ENCODE measurements around the gene LZTS3.
A peak's percentile ranks its signal among the peaks of the same experiment; 100 is the strongest.

The LZTS3 gene

GRCh38 chr20:3172933-3173609 lies at the start of gene LZTS3:
Gene LZTS3, minus strand, starts transcription at chr20:3173549. Its CDS starts 6,386 bp downstream, at chr20:3167163.
- DNase-seq, result peak; percentile 67 to 72

- no peak for DNase-seq
Observed at GRCh38 chr20:3221398-3222226, 48.3 kb upstream of the LZTS3 start.

GRCh38 chr20:3218307-3218988 lies 45.1 kb upstream of the LZTS3 start:
- DNase-seq, result peak; percentile 39 to 66

- DNase-seq, result peak in 1 of 2 donors; percentile 30
Observed at GRCh38 chr20:3215359-3215917, 42.1 kb upstream of the LZTS3 start.

GRCh38 chr20:3213226-3213625 lies 39.9 kb upstream of the LZTS3 start:
- no peak for DNase-seq

- no peak for DNase-seq
Observed at GRCh38 chr20:3210346-3210745, 37.0 kb upstream of the LZTS3 start.

- peak; percentile 37 to 47 for DNase-seq
Observed at GRCh38 chr20:3209946-3210317, 36.6 kb upstream of the LZTS3 start.

- peak; percentile 53 to 63 for DNase-seq
Observed at GRCh38 chr20:3209257-3209945, 36.1 kb upstream of the LZTS3 start, which contains the start of gene ITPA. Gene ITPA, plus strand, starts transcription at chr20:3209498. Its CDS starts 54 bp downstream, at chr20:3209552.

- DNase-seq, result peak in 1 of 2 donors; percentile 30
Observed at GRCh38 chr20:3208786-3209256, 35.5 kb upstream of the LZTS3 start.

- DNase-seq, result peak; percentile 75 to 99
Observed at GRCh38 chr20:3204124-3204794, 30.9 kb upstream of the LZTS3 start, which contains the start of gene DDRGK1. Gene DDRGK1, minus strand, starts transcription at chr20:3204682. Its CDS starts 55 bp downstream, at chr20:3204627.

- DNase-seq, result no peak
Observed at GRCh38 chr20:3203315-3204123, 30.2 kb upstream of the LZTS3 start.

- DNase-seq, result no peak
Observed at GRCh38 chr20:3202965-3203314, 29.6 kb upstream of the LZTS3 start.

GRCh38 chr20:3199976-3200755 lies 26.8 kb upstream of the LZTS3 start:
- DNase-seq, result no peak

GRCh38 chr20:3199206-3199605 lies 25.9 kb upstream of the LZTS3 start:
- DNase-seq, result no peak

GRCh38 chr20:3195590-3196237 lies 22.4 kb upstream of the LZTS3 start:
- no peak for DNase-seq

- no peak for DNase-seq
Observed at GRCh38 chr20:3194617-3195280, 21.4 kb upstream of the LZTS3 start.

- DNase-seq, result no peak
Observed at GRCh38 chr20:3193806-3194616, 20.7 kb upstream of the LZTS3 start.

Data from inflammatory macrophage treated with lipopolysaccharide for 1 hour (primary cell).